Measurements from ENCODE around the gene NFU1. TPM values are rescaled to one million over a fixed set of nuclear protein-coding genes. Genes with fewer than 3 reads are reported as not detected.
"Not testable (repeated sequence)": the region's sequence is repeated elsewhere in the genome, so short reads cannot be mapped to it uniquely, and the experiment has no call there.

Gene NFU1
- total RNA-seq, 2 experiments from 2014 or later = 16.1 to 16.4 TPM

DNA sequence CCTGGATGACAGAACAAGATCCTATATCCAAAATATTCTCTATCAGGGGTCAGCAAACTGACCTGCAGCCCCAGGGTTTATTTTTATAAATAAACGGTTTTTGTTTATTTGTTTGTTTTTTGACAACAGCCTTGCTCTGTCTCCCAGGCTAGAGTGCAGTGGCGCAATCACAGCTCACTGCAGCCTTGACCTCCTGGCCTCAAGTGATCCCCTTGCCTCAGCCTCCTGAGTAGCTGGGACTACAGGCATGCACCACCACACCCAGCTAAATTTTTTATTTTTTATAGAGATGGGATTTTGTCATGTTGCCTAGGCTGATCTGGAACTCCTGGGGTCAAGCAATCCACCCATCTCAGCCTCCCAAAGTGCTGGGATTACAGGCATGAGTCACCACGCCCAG lies 82.3 kb downstream of the NFU1 start:
- DNase-seq, H3K4me1 Mint-ChIP-seq, H3K4me3 Mint-ChIP-seq, POLR2A ChIA-PET, H3K9me3 Mint-ChIP-seq, H3K27ac Mint-ChIP-seq, H3K27me3 Mint-ChIP-seq: not testable (repeated sequence)
- CTCF ChIA-PET = interaction anchor here (1.0 kb wide), 1 partner anchor 49 kb away, joined by 6 read pairs; no protein-coding TSS in a partner anchor
- H3K36me3 Mint-ChIP-seq (ENCODE audit: low read depth) = peaks cover 32% of the 10 kb centered on the region

DNA sequence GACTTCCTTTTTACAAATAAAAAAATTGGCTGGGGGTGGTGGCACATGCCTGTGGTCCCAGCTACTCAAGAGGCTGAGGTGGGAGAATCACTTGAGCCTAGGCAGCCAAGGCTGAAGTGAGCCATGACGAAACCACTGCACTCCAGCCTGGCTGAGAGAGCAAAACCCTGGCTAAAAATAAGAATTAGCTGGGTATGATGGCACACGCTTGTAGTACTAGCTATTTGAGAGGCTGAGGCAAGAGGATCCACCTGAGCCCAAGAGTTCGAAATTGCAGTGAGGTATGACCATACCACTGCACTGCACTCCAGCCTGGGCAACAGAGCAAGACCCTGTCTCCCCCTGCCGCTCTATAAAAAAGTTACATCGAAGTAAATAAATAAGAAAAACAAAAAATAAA lies 83.9 kb downstream of the NFU1 start:
- CTCF ChIA-PET = interaction anchor here (0.6 to 1.0 kb wide), 3 partner anchors 38 to 635 kb away, joined by 3 read pairs; no protein-coding TSS in a partner anchor
- DNase-seq = no peak
- Mint-ChIP-seq H3K9me3 (no peaks in the 10 kb centered on the region), H3K27me3 (no peaks in the 10 kb centered on the region), H3K36me3 (ENCODE audit: low read depth) (peaks cover 38% of the 10 kb centered on the region), H3K27ac (no peak overlapping the region), H3K4me3 (no peak overlapping the region), H3K4me1 (no peaks in the 10 kb centered on the region)
- POLR2A ChIA-PET = no interaction called here

DNA sequence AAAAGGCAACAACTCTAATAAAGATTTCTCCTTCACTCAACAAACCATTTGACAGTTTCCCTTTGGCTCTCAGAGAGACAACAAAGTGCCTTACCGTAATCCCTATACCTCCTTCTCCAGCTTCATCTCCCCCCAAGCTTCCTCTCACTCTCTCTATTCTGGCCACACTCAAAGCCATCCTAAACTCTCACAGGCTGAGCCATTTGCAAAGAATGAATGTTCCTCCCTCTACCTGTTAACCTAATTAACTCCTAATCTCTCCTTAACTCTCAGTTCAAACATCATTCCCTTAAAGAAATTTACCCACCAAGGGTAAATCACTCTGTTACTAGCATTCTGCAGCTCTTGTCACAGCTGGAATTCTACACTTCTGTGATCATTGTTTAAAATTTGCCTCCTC lies 88.5 kb downstream of the NFU1 start:
- ChIA-PET CTCF (interaction anchor here (0.6 to 1.1 kb wide), 2 partner anchors 32 to 85 kb away, joined by 3 read pairs; no protein-coding TSS in a partner anchor), POLR2A (no interaction called here)
- Mint-ChIP-seq H3K27me3 (no peaks in the 10 kb centered on the region), H3K9me3 (no peaks in the 10 kb centered on the region), H3K4me1 (peaks cover 7% of the 10 kb centered on the region), H3K4me3 (no peak overlapping the region), H3K27ac (peak overlapping the region; percentile 10), H3K36me3 (ENCODE audit: low read depth) (peaks cover 45% of the 10 kb centered on the region)
- no peak for DNase-seq

Other genes starting within 250 kb of the NFU1 start
- 10 to 100 TPM; 16.6 to 17.2 TPM for gene GFPT1, start 50.2 kb downstream of the NFU1 start, total RNA-seq
- gene AAK1, start 206.3 kb upstream of the NFU1 start, total RNA-seq = 100 to 1,000 TPM; 119 to 121 TPM